ENCODE results near the gene ZFP90. TPM values are rescaled to one million over a fixed set of nuclear protein-coding genes. Genes with fewer than 3 reads are reported as not detected.
"Not testable (repeated sequence)": the region's sequence is repeated elsewhere in the genome, so short reads cannot be mapped to it uniquely, and the experiment has no call there.

The ZFP90 gene
- 1 to 10 TPM; 4.2 to 4.6 TPM for polyA plus RNA-seq

GRCh38 chr16:68538880-68539701 is at the start of gene ZFP90:
ZFP90 (plus strand) TSS chr16:68539291; CDS start chr16:68539793, 502 bp downstream.
- 1% methylated on average over 60 to 71 of the region's 71 CpGs for WGBS, 2 donors
- Histone ChIP-seq H3K27me3 (ENCODE audit: control insufficient read depth in 1 of 2, insufficient read depth in 2 of 2, low read length in 2 of 2) (no peaks in the 10 kb centered on the region), H3K27ac (ENCODE audit: low read depth in 2 of 2, low read length in 1 of 2) (peak within 1 kb of the TSS; percentile 69 to 85)

GRCh38 chr16:68490358-68490757 is 48.7 kb upstream of the ZFP90 start:
- H3K36me3 ChIP-seq (ENCODE audit: control insufficient read depth in 2 of 2, insufficient read depth in 2 of 2, low read length in 1 of 2) = no peaks in the 10 kb centered on the region
- peak overlapping the region; percentile 22 to 62 for H3K27ac ChIP-seq (ENCODE audit: low read depth in 2 of 2, low read length in 1 of 2)
- 40 to 64% methylated on average over 1 of the region's 1 CpG for WGBS, 2 donors

More at GRCh38 chr16:68538880-68539701, at the start of gene ZFP90:
- peaks cover 2 to 3% of the 10 kb centered on the region in 2 donors for H3K36me3 ChIP-seq (ENCODE audit: control insufficient read depth in 2 of 2, insufficient read depth in 2 of 2, low read length in 1 of 2)
- no peaks in the 10 kb centered on the region for H3K4me1 ChIP-seq (ENCODE audit: control insufficient read depth in 2 of 2, insufficient read depth in 2 of 2, low read length in 1 of 2)
- H3K4me3 ChIP-seq (ENCODE audit: low read depth in 1 of 2, low read length in 2 of 2) = peak within 1 kb of the TSS; percentile 83 to 86
- no peaks in the 10 kb centered on the region for H3K9me3 ChIP-seq (ENCODE audit: control insufficient read depth in 2 of 2, insufficient read depth in 1 of 2, low read depth in 1 of 2, low read length in 1 of 2)

GRCh38 chr16:68490829-68491575 is 48.1 kb upstream of the ZFP90 start:
- H3K27ac ChIP-seq (ENCODE audit: low read depth in 2 of 2, low read length in 1 of 2) = peak overlapping the region; percentile 43 to 62
- no peaks in the 10 kb centered on the region for H3K9me3 ChIP-seq (ENCODE audit: control insufficient read depth in 2 of 2, insufficient read depth in 1 of 2, low read depth in 1 of 2, low read length in 1 of 2)
- peaks cover 5 to 33% of the 10 kb centered on the region in 2 donors for H3K4me1 ChIP-seq (ENCODE audit: control insufficient read depth in 2 of 2, insufficient read depth in 2 of 2, low read length in 1 of 2)
- WGBS, 2 donors = 30% methylated on average over 13 of the region's 13 CpGs
- H3K4me3 ChIP-seq (ENCODE audit: low read depth in 1 of 2, low read length in 2 of 2) = no peak overlapping the region
- H3K27me3 ChIP-seq (ENCODE audit: control insufficient read depth in 1 of 2, insufficient read depth in 2 of 2, low read length in 2 of 2) = no peaks in the 10 kb centered on the region
- H3K36me3 ChIP-seq (ENCODE audit: control insufficient read depth in 2 of 2, insufficient read depth in 2 of 2, low read length in 1 of 2) = no peaks in the 10 kb centered on the region

More at GRCh38 chr16:68490358-68490757, 48.7 kb upstream of the ZFP90 start:
- Histone ChIP-seq H3K4me3 (ENCODE audit: low read depth in 1 of 2, low read length in 2 of 2) (no peak overlapping the region), H3K27me3 (ENCODE audit: control insufficient read depth in 1 of 2, insufficient read depth in 2 of 2, low read length in 2 of 2) (no peaks in the 10 kb centered on the region), H3K4me1 (ENCODE audit: control insufficient read depth in 2 of 2, insufficient read depth in 2 of 2, low read length in 1 of 2) (peaks cover 5 to 35% of the 10 kb centered on the region in 2 donors), H3K9me3 (ENCODE audit: control insufficient read depth in 2 of 2, insufficient read depth in 1 of 2, low read depth in 1 of 2, low read length in 1 of 2) (no peaks in the 10 kb centered on the region)

GRCh38 chr16:68491576-68491950 is 47.5 kb upstream of the ZFP90 start:
- H3K36me3 ChIP-seq (ENCODE audit: control insufficient read depth in 2 of 2, insufficient read depth in 2 of 2, low read length in 1 of 2) = no peaks in the 10 kb centered on the region
- peak overlapping the region in 1 of 2 donors; percentile 8 for H3K4me3 ChIP-seq (ENCODE audit: low read depth in 1 of 2, low read length in 2 of 2)
- WGBS, 2 donors = 74 to 75% methylated on average over 14 of the region's 14 CpGs
- H3K27me3 ChIP-seq (ENCODE audit: control insufficient read depth in 1 of 2, insufficient read depth in 2 of 2, low read length in 2 of 2) = no peaks in the 10 kb centered on the region
- H3K9me3 ChIP-seq (ENCODE audit: control insufficient read depth in 2 of 2, insufficient read depth in 1 of 2, low read depth in 1 of 2, low read length in 1 of 2) = no peaks in the 10 kb centered on the region
- peaks cover 5 to 33% of the 10 kb centered on the region in 2 donors for H3K4me1 ChIP-seq (ENCODE audit: control insufficient read depth in 2 of 2, insufficient read depth in 2 of 2, low read length in 1 of 2)
- H3K27ac ChIP-seq (ENCODE audit: low read depth in 2 of 2, low read length in 1 of 2) = peak overlapping the region; percentile 43 to 62

GRCh38 chr16:68492151-68492542 is 46.9 kb upstream of the ZFP90 start:
- H3K9me3 ChIP-seq (ENCODE audit: control insufficient read depth in 2 of 2, insufficient read depth in 1 of 2, low read depth in 1 of 2, low read length in 1 of 2) = no peaks in the 10 kb centered on the region
- WGBS, 2 donors = 74 to 87% methylated on average over 11 of the region's 11 CpGs
- no peak overlapping the region for H3K4me3 ChIP-seq (ENCODE audit: low read depth in 1 of 2, low read length in 2 of 2)
- no peaks in the 10 kb centered on the region for H3K36me3 ChIP-seq (ENCODE audit: control insufficient read depth in 2 of 2, insufficient read depth in 2 of 2, low read length in 1 of 2)
- peaks cover 8 to 30% of the 10 kb centered on the region in 2 donors for H3K4me1 ChIP-seq (ENCODE audit: control insufficient read depth in 2 of 2, insufficient read depth in 2 of 2, low read length in 1 of 2)
- no peaks in the 10 kb centered on the region for H3K27me3 ChIP-seq (ENCODE audit: control insufficient read depth in 1 of 2, insufficient read depth in 2 of 2, low read length in 2 of 2)
- H3K27ac ChIP-seq (ENCODE audit: low read depth in 2 of 2, low read length in 1 of 2) = peak overlapping the region; percentile 6 to 43

- H3K27ac ChIP-seq (ENCODE audit: low read depth in 2 of 2, low read length in 1 of 2) = peak overlapping the region in 1 of 2 donors; percentile 6
- no peaks in the 10 kb centered on the region for H3K27me3 ChIP-seq (ENCODE audit: control insufficient read depth in 1 of 2, insufficient read depth in 2 of 2, low read length in 2 of 2)
- no peak overlapping the region for H3K4me3 ChIP-seq (ENCODE audit: low read depth in 1 of 2, low read length in 2 of 2)
- H3K4me1 ChIP-seq (ENCODE audit: control insufficient read depth in 2 of 2, insufficient read depth in 2 of 2, low read length in 1 of 2) = peaks cover 8 to 29% of the 10 kb centered on the region in 2 donors
- WGBS, 2 donors = 58 to 67% methylated on average over 6 of the region's 6 CpGs
- H3K9me3 ChIP-seq (ENCODE audit: control insufficient read depth in 2 of 2, insufficient read depth in 1 of 2, low read depth in 1 of 2, low read length in 1 of 2) = no peaks in the 10 kb centered on the region
- H3K36me3 ChIP-seq (ENCODE audit: control insufficient read depth in 2 of 2, insufficient read depth in 2 of 2, low read length in 1 of 2) = no peaks in the 10 kb centered on the region
Measured at GRCh38 chr16:68492543-68493411, 46.3 kb upstream of the ZFP90 start.

- peaks cover 8 to 27% of the 10 kb centered on the region in 2 donors for H3K4me1 ChIP-seq (ENCODE audit: control insufficient read depth in 2 of 2, insufficient read depth in 2 of 2, low read length in 1 of 2)
- no peaks in the 10 kb centered on the region for H3K36me3 ChIP-seq (ENCODE audit: control insufficient read depth in 2 of 2, insufficient read depth in 2 of 2, low read length in 1 of 2)
- peaks cover 0 to 4% of the 10 kb centered on the region in 2 donors for H3K27me3 ChIP-seq (ENCODE audit: control insufficient read depth in 1 of 2, insufficient read depth in 2 of 2, low read length in 2 of 2)
- WGBS, 2 donors = 83 to 84% methylated on average over 5 of the region's 5 CpGs
- no peak overlapping the region for H3K27ac ChIP-seq (ENCODE audit: low read depth in 2 of 2, low read length in 1 of 2)
- no peak overlapping the region for H3K4me3 ChIP-seq (ENCODE audit: low read depth in 1 of 2, low read length in 2 of 2)
- no peaks in the 10 kb centered on the region for H3K9me3 ChIP-seq (ENCODE audit: control insufficient read depth in 2 of 2, insufficient read depth in 1 of 2, low read depth in 1 of 2, low read length in 1 of 2)
Measured at GRCh38 chr16:68493412-68494070, 45.5 kb upstream of the ZFP90 start.

- not testable (repeated sequence) for H3K36me3 ChIP-seq (ENCODE audit: control insufficient read depth in 2 of 2, insufficient read depth in 2 of 2, low read length in 1 of 2); H3K4me3 ChIP-seq (ENCODE audit: low read depth in 1 of 2, low read length in 2 of 2); H3K27me3 ChIP-seq (ENCODE audit: control insufficient read depth in 1 of 2, insufficient read depth in 2 of 2, low read length in 2 of 2); H3K9me3 ChIP-seq (ENCODE audit: control insufficient read depth in 2 of 2, insufficient read depth in 1 of 2, low read depth in 1 of 2, low read length in 1 of 2); H3K27ac ChIP-seq (ENCODE audit: low read depth in 2 of 2, low read length in 1 of 2)
- H3K4me1 ChIP-seq (ENCODE audit: control insufficient read depth in 2 of 2, insufficient read depth in 2 of 2, low read length in 1 of 2) = peaks cover 8 to 27% of the 10 kb centered on the region in 2 donors
- WGBS, 2 donors = 95% methylated on average over 5 of the region's 5 CpGs
Measured at GRCh38 chr16:68494261-68494660, 44.8 kb upstream of the ZFP90 start.
